ENCODE data around the gene PRKCH. TPM values are rescaled to one million over a fixed set of nuclear protein-coding genes. Genes with fewer than 3 reads are reported as not detected.

Gene PRKCH
- total and polyA plus RNA-seq, 2 donors (not counting 3 experiments of a cell fraction or from before 2014, with no cell fraction given), result 97.7 to 103 TPM

- Histone ChIP-seq H3K36me3 (ENCODE audit: control insufficient read depth in 2 of 2, extremely low read depth in 1 of 2, insufficient read depth in 2 of 2, low read length in 2 of 2) (no peaks in the 10 kb centered on the region), H3K4me1 (ENCODE audit: control insufficient read depth, extremely low read depth, insufficient read depth, low read length) (peaks cover 72% of the 10 kb centered on the region), H3K9me1 (replicated peaks; ENCODE audit: control insufficient read depth, extremely low read depth, insufficient read depth, low read length) (no peaks in the 10 kb centered on the region), H4K20me1 (replicated peaks; ENCODE audit: control insufficient read depth, extremely low read depth, insufficient read depth, low read length) (no peaks in the 10 kb centered on the region), H3K27ac (ENCODE audit: insufficient read depth, low read depth, low read length) (peak overlapping the region; percentile 34), H3K9me3 (replicated peaks; ENCODE audit: control insufficient read depth, insufficient read depth, low read length) (no peaks in the 10 kb centered on the region), H2AFZ (ENCODE audit: low read depth, low read length) (no peak overlapping the region), H3K4me3 (replicated peaks in 1 of 3; ENCODE audit: insufficient read depth in 1 of 3, low read depth in 1 of 3, low read length in 3 of 3) (no peak overlapping the region), H3K79me2 (ENCODE audit: control insufficient read depth, insufficient read depth, low read length) (peaks cover 82% of the 10 kb centered on the region), H3K27me3 (ENCODE audit: control insufficient read depth in 2 of 2, insufficient read depth in 2 of 2, low read length in 2 of 2) (no peaks in the 10 kb centered on the region), H3K9ac (replicated peaks; ENCODE audit: extremely low read depth, insufficient read depth, low read length) (no peak overlapping the region), H3K4me2 (ENCODE audit: insufficient read depth, low read length) (no peak overlapping the region)
- DNase-seq (ENCODE audit: low read depth, low spot score) (no peak), FAIRE-seq (no peak)
- no TSS peak for BruUV-seq (replicated peaks)
- POLR2A ChIA-PET, result no interaction called here
- intact Hi-C loops (cut with micrococcal nuclease), result no loop called here
- TF ChIP-seq EZH2 (IDR thresholded peaks at IDR 0.05; ENCODE audit: borderline replicate concordance, low read depth, low read length, severe bottlenecking), result no peak
- TF ChIP-seq MYC (IDR thresholded peaks at IDR 0.05; ENCODE audit: low read depth, low read length), result no peak
- TF ChIP-seq FOS (IDR thresholded peaks at IDR 0.05; ENCODE audit: borderline replicate concordance, insufficient read depth, low read length), result no peak
- TF ChIP-seq, protein P1, sequence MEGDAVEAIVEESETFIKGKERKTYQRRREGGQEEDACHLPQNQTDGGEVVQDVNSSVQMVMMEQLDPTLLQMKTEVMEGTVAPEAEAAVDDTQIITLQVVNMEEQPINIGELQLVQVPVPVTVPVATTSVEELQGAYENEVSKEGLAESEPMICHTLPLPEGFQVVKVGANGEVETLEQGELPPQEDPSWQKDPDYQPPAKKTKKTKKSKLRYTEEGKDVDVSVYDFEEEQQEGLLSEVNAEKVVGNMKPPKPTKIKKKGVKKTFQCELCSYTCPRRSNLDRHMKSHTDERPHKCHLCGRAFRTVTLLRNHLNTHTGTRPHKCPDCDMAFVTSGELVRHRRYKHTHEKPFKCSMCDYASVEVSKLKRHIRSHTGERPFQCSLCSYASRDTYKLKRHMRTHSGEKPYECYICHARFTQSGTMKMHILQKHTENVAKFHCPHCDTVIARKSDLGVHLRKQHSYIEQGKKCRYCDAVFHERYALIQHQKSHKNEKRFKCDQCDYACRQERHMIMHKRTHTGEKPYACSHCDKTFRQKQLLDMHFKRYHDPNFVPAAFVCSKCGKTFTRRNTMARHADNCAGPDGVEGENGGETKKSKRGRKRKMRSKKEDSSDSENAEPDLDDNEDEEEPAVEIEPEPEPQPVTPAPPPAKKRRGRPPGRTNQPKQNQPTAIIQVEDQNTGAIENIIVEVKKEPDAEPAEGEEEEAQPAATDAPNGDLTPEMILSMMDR (IDR thresholded peaks at IDR 0.05; ENCODE audit: extremely low read depth in 1 of 2, insufficient read depth in 1 of 2, low read depth in 1 of 2, low read length in 2 of 2), result no peak
- TF ChIP-seq JUN (IDR thresholded peaks at IDR 0.05; ENCODE audit: borderline replicate concordance, insufficient read depth, insufficient read length, low read depth), result no peak
- TF ChIP-seq POLR2AphosphoS5 (IDR thresholded peaks at IDR 0.05; ENCODE audit: insufficient read depth, low read depth, low read length), result no peak
- no peak for TF ChIP-seq MAX (IDR thresholded peaks at IDR 0.05; ENCODE audit: insufficient read depth, insufficient read length)
- TF ChIP-seq GATA2 (IDR thresholded peaks at IDR 0.05; ENCODE audit: insufficient read depth, insufficient read length, low read depth, low read length), result no peak
- CTCF ChIA-PET, result interaction anchor here (1.1 to 1.6 kb wide), 4 partner anchors 28 to 64 kb away, joined by 3 to 6 read pairs (median 4); no protein-coding TSS in a partner anchor
- dilution Hi-C loops (cut with MboI; ENCODE audit: extremely low pct_ligation_motif_present, low sequenced_read_pairs), result no loop called here
These were observed 39.6 kb downstream of the PRKCH start for GRCh38 chr14:61360796-61361525.
